ENCODE measurements around the gene OSCP1.
A peak's percentile ranks its signal among the peaks of the same experiment; 100 is the strongest.

The OSCP1 gene

GRCh38 chr1:36414384-36414783, 35.9 kb downstream of the OSCP1 start:
- no peak for FAIRE-seq

GRCh38 chr1:36411674-36412648, 38.3 kb downstream of the OSCP1 start:
- FAIRE-seq (no peak), DNase-seq (ENCODE audit: extremely low spot score, insufficient read length, low read depth) (no peak)

More at GRCh38 chr1:36414384-36414783, 35.9 kb downstream of the OSCP1 start:
- no peak for DNase-seq (ENCODE audit: extremely low spot score, insufficient read length, low read depth)

DNA sequence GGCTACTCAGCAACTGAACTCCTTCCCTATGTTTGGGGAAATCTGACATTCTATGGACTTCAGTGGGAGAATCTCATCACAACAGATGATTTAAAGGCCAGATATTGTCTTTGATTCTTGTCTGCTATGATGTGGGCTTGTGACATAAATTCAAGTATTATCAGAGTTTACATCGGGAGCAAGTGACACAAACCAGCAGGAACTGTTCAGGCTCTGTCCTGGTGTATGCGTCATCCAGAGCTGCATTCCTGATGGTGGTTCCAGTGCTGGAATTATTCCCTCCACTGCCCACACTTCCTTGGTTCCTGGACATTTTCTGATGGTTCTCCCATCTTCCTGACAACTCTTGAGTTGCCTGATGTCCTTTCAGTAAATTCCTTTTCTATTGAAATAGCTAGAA, 41.8 kb downstream of the OSCP1 start:
- DNase-seq (ENCODE audit: extremely low spot score, insufficient read length, low read depth), result no peak
- FAIRE-seq, result no peak

GRCh38 chr1:36406440-36406839, 43.8 kb downstream of the OSCP1 start:
- no peak for DNase-seq (ENCODE audit: extremely low spot score, insufficient read length, low read depth)

GRCh38 chr1:36402504-36402890, 47.8 kb downstream of the OSCP1 start:
- DNase-seq (ENCODE audit: extremely low spot score, insufficient read length, low read depth) (no peak), FAIRE-seq (no peak)

More at GRCh38 chr1:36406440-36406839, 43.8 kb downstream of the OSCP1 start:
- FAIRE-seq, result no peak

GRCh38 chr1:36401602-36402503, 48.4 kb downstream of the OSCP1 start:
- FAIRE-seq (no peak), DNase-seq (ENCODE audit: extremely low spot score, insufficient read length, low read depth) (no peak)

- DNase-seq (ENCODE audit: extremely low spot score, insufficient read length, low read depth) (no peak), FAIRE-seq (peak; percentile 62)
Observed at GRCh38 chr1:36400825-36401601, 49.2 kb downstream of the OSCP1 start.

- DNase-seq (ENCODE audit: extremely low spot score, insufficient read length, low read depth), result no peak
- no peak for FAIRE-seq
Observed at GRCh38 chr1:36400514-36400824, 49.8 kb downstream of the OSCP1 start.

DNA sequence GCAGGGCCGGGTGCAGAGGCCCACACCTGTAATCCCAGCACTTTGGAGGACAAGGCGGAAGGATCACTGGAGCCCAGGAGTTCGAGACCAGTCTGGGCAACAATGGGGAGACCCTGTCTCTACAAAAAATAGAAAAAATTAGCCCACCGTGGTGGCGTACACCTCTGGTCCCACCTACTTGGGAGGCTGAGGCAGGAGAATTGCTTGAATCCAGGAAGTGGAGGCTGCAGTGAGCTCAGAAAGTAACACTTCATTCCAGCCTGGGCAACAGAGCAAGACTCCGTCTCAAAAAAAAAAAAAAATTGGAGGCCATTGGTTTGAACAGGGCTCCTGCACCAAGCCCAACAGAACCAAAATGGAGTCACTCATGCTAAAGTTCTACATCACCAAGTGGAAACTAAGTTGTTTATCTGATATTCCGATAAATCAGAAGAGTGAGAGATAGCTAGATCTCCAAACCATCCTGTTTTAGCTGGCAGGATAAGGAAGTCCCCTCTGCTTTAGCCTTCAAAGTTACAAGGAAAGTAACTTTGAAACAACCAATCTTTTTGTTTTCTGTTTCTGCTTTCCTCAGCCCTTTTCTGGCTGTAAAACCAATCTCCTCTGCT, 51.8 kb downstream of the OSCP1 start:
- no peak for FAIRE-seq
- DNase-seq (ENCODE audit: extremely low spot score, insufficient read length, low read depth), result no peak

- peak; percentile 95 for FAIRE-seq
- DNase-seq (ENCODE audit: extremely low spot score, insufficient read length, low read depth), result peak; percentile 89
Observed at GRCh38 chr1:36397378-36398230, 52.6 kb downstream of the OSCP1 start, which contains the start of gene LSM10. TSS of gene LSM10 (minus strand) at chr1:36397908. CDS start at chr1:36394129, 3,779 bp downstream.

- no peak for DNase-seq (ENCODE audit: extremely low spot score, insufficient read length, low read depth)
- peak; percentile 46 for FAIRE-seq
Observed at GRCh38 chr1:36397083-36397377, 53.2 kb downstream of the OSCP1 start.

- no peak for FAIRE-seq
- DNase-seq (ENCODE audit: extremely low spot score, insufficient read length, low read depth), result no peak
Observed at GRCh38 chr1:36396359-36396758, 53.9 kb downstream of the OSCP1 start.

DNA sequence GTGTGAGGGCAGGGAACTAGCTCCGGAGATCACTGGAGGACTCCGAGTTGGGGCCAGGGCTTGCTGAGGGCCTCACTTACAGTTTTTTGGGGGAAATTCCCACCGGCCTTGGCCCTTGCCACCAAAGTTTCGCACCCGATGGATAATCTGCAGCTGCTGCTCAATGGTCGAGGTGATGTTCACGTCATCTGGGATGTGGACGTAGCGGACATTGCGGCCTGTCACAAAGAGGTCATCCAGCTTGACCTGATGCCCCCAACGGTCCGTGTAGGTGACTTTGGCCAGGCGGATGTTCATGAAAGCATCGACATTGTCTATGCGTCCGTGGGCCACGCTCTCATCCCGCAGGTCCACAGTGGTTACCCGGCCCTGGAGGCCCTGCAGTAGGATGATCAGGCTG, 56.6 kb downstream of the OSCP1 start:
- DNase-seq (ENCODE audit: extremely low spot score, insufficient read length, low read depth) (no peak), FAIRE-seq (no peak)

DNA sequence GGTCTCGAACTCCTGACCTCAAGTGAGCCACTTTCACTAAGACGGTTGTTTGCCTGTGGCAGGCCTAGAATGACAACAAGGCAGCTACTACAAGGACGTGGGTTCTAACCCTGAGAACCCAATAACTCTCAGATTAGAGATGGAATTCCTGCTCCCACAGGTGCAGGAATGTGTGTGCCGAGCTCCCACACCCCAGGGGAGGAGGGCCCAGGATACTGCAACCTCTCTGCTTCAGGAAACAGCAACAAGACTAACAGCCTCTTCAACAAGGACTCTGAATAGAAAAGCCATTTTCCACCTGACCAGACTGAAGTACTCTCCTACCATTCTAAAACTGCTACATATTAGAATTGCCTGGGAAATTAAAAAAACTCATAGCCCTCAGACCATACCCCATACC, 57.4 kb downstream of the OSCP1 start:
- DNase-seq (ENCODE audit: extremely low spot score, insufficient read length, low read depth), result no peak
- FAIRE-seq, result no peak

- DNase-seq (ENCODE audit: extremely low spot score, insufficient read length, low read depth) (no peak), FAIRE-seq (no peak)
Observed at GRCh38 chr1:36391271-36391670, 59.0 kb downstream of the OSCP1 start.

GRCh38 chr1:36390411-36390810, 59.8 kb downstream of the OSCP1 start:
- FAIRE-seq (peak; percentile 71), DNase-seq (ENCODE audit: extremely low spot score, insufficient read length, low read depth) (no peak)

DNA sequence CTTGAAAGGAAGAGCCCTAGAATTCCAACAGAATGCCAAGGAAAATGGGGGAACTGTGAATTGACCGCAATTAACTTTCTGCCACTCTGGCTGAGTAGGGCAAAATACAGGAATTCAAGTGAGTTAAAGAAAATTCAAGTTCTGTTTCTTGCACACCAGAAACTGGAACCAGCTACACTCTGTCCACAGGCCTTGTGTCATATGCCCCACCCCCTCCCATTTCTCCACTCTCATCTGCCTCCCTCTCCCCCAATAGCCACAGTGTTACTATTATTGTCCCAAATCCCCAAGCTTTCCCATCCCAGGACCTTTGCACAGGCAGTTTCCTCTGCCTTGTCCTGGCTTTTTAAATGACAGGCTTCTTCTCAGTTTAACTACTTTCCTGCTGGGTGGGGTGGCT, 60.3 kb downstream of the OSCP1 start:
- peak; percentile 56 for FAIRE-seq
- DNase-seq (ENCODE audit: extremely low spot score, insufficient read length, low read depth), result no peak

GRCh38 chr1:36389261-36389660, 61.0 kb downstream of the OSCP1 start:
- FAIRE-seq, result no peak
- no peak for DNase-seq (ENCODE audit: extremely low spot score, insufficient read length, low read depth)
